K562 (cell line): ENCODE data around the gene FOXA3. TPM values are rescaled to one million over a fixed set of nuclear protein-coding genes. Genes with fewer than 3 reads are reported as not detected.

Experiments
- ATAC-seq: fragments of 200-7000 bp; cut with Tn5 transposase; 3 replicates; pipeline ENCODE4 v1.9.1; 2020; ENCODE audit warnings: moderate library complexity
- BruUV-seq: library from RNA; stranded (reverse); fragments of 400-500 nt; replicated peaks from 2 replicates; lab custom pipeline; 2021; lab: Mats Ljungman, UMichigan
- CTCF ChIA-PET: fragments of 300-600 bp; formaldehyde crosslinking; extraction: SDS; loops from one replicate; lab custom pipeline; 2021; ENCODE audit warnings: low intra/inter-chr PET ratio; lab: Yijun Ruan, JAX
- POLR2A ChIA-PET: fragments of 300-600, 350-650 bp; sonication (Branson Sonifier 250); formaldehyde crosslinking; extraction: SDS; loops from one replicate; lab custom pipeline; 2021; ENCODE audit warnings: antibody characterized with exemption, inconsistent platforms; lab: Yijun Ruan, JAX
- DNase-seq, 4 experiments: peaks; one replicate each; pipeline versions ENCODE4 v3.0.0 to v3.0.0-alpha.2; 2011 to 2018; ENCODE audit warnings: low spot score in 3 of 4, mixed read lengths in 3 of 4; ENCODE audit errors: extremely low read depth in 1 of 4
- FAIRE-seq: peaks from 2 replicates; lab custom pipeline; 2011; peaks lifted over from hg19 to GRCh38; lab: Jason Lieb, UNC
- H2AFZ ChIP-seq: 2 replicates; pipeline ENCODE4 v1.6.0; 2011; ENCODE audit warnings: low read depth, low read length, control low read depth, inconsistent platforms
- H3K27ac ChIP-seq: fragments of 200-600 bp; 3 replicates; pipeline ENCODE4 v1.8.0; 2011; ENCODE audit warnings: low read depth, mild to moderate bottlenecking, control low read depth, inconsistent platforms, low read length, moderate library complexity, mixed read lengths; ENCODE audit errors: extremely low read depth
- H3K27me3 ChIP-seq, 2 experiments: fragments of 300-600 bp in 1 of 2; 2 replicates in 1 of 2; 3 replicates in 1 of 2; pipeline versions ENCODE4 v1.6.0 to v1.8.0; 2011; ENCODE audit warnings: inconsistent platforms in 2 of 2, low read length in 2 of 2, mild to moderate bottlenecking in 1 of 2, mixed read lengths in 1 of 2, moderate library complexity in 1 of 2; ENCODE audit not compliant: control insufficient read depth in 2 of 2, insufficient read depth in 2 of 2
- H3K36me3 ChIP-seq: fragments of 300-600 bp; 3 replicates; pipeline ENCODE4 v1.8.0; 2011; ENCODE audit warnings: mild to moderate bottlenecking, low read length, inconsistent platforms; ENCODE audit not compliant: control insufficient read depth, insufficient read depth
- H3K4me1 ChIP-seq, 2 experiments: fragments of 200-600 bp in 1 of 2; replicated peaks in 1 of 2; 2 replicates in 1 of 2; 3 replicates in 1 of 2; pipeline versions ENCODE4 v1.5.1 to v1.8.0; 2011; ENCODE audit warnings: inconsistent platforms in 2 of 2, low read length in 2 of 2, mild to moderate bottlenecking in 1 of 2, mixed read lengths in 1 of 2, moderate library complexity in 1 of 2; ENCODE audit not compliant: control insufficient read depth in 2 of 2, insufficient read depth in 2 of 2
- H3K4me2 ChIP-seq: 2 replicates; pipeline ENCODE4 v1.6.1; 2011; ENCODE audit warnings: low read length, control low read depth, inconsistent platforms, mixed read lengths; ENCODE audit not compliant: insufficient read depth
- H3K4me3 ChIP-seq: fragments of 200-600 bp; sonication (generic), shearing (Covaris generic); 2 replicates; pipeline ENCODE4 v1.5.1; 2016; ENCODE audit warnings: control low read depth, inconsistent platforms
- H3K79me2 ChIP-seq: fragments of 200-600 bp; 3 replicates; pipeline ENCODE4 v1.8.0; 2011; ENCODE audit warnings: low read length, inconsistent platforms; ENCODE audit not compliant: control insufficient read depth, insufficient read depth
- H3K9ac ChIP-seq, 2 experiments: 2 replicates each; pipeline versions ENCODE4 v1.6.0 to v1.6.1; 2011; ENCODE audit warnings: low read depth in 2 of 2, low read length in 2 of 2, control low read depth in 1 of 2, inconsistent platforms in 1 of 2, mild to moderate bottlenecking in 1 of 2, mixed read lengths in 1 of 2; ENCODE audit not compliant: insufficient read depth in 1 of 2
- H3K9me1 ChIP-seq: one replicate; pipeline ENCODE4 v1.6.0; 2011; ENCODE audit warnings: inconsistent platforms, mild to moderate bottlenecking, low read length, moderate library complexity; ENCODE audit not compliant: control insufficient read depth, insufficient read depth
- H3K9me3 ChIP-seq: replicated peaks from 2 replicates; pipeline ENCODE4 v1.5.1; 2011; ENCODE audit warnings: low read depth, low read length, inconsistent platforms; ENCODE audit not compliant: control insufficient read depth, insufficient read depth
- H4K20me1 ChIP-seq: replicated peaks from 2 replicates; pipeline ENCODE4 v1.6.1; 2011; ENCODE audit warnings: low read length, inconsistent platforms, mixed read lengths; ENCODE audit not compliant: control insufficient read depth, insufficient read depth
- KAT2B ChIP-seq: IDR thresholded peaks from one replicate; pipeline ENCODE4 v1.6.1; 2012; ENCODE audit warnings: low read depth, mild to moderate bottlenecking, control low read depth, inconsistent platforms, low read length, moderate library complexity
- NR4A1 ChIP-seq, 2 experiments: fragments of 250-450 bp in 1 of 2; fragments of 450-650 bp in 1 of 2; sonication (Bioruptor Pico) in 1 of 2; IDR thresholded peaks; 2 replicates each; pipeline versions ENCODE4 v1.4.0 to v1.6.1; 2016 to 2020; ENCODE audit warnings: mild to moderate bottlenecking in 2 of 2, missing compliant biosample characterization in 1 of 2, missing genetic modification characterization in 1 of 2, moderate library complexity in 1 of 2
- TAL1 ChIP-seq: fragments of 450-650 bp; IDR thresholded peaks from 2 replicates; pipeline ENCODE4 v1.6.1; 2016; ENCODE audit warnings: mild to moderate bottlenecking
- TBL1XR1 ChIP-seq, 2 experiments: IDR thresholded peaks; 2 replicates each; pipeline ENCODE4 v1.6.1; 2012; ENCODE audit warnings: improper control_type of control experiment in 2 of 2, low read length in 2 of 2, mild to moderate bottlenecking in 1 of 2
- ZBTB17 ChIP-seq: fragments of 450-650 bp; formaldehyde crosslinking; IDR thresholded peaks from 2 replicates; pipeline ENCODE4 v1.4.0; 2020; ENCODE audit warnings: mild to moderate bottlenecking
- ZNF695 ChIP-seq: fragments of 450-650 bp; formaldehyde crosslinking; IDR thresholded peaks from 2 replicates; pipeline ENCODE4 v1.4.0; 2020; ENCODE audit warnings: mild to moderate bottlenecking, moderate library complexity
- WGBS: fragments of 100-300 bp; shearing (Covaris generic); methylation state at CpG from one replicate; pipeline ENCODE4 v1.1.6; 2016; ENCODE audit warnings: low coverage, mixed read lengths; ENCODE audit not compliant: insufficient coverage; ENCODE audit errors: missing lambda C conversion rate; 5-methylcytosine and 5-hydroxymethylcytosine counted together
- in situ Hi-C: fragments of 300-500 bp; cut with MboI; formaldehyde crosslinking; loops from 4 replicates; pipeline ENCODE4 v1.15.0; 2018; ENCODE audit warnings: inconsistent platforms, mixed read lengths
- intact Hi-C: fragments of 100-400 bp; cut with micrococcal nuclease; formaldehyde crosslinking; loops from 2 replicates; pipeline ENCODE4 v1.14.2; 2022
- polyA plus RNA-seq, 8 experiments: library from polyadenylated mRNA; depleted of rRNA in 4 of 8; stranded (reverse) in 5 of 8; unstranded in 3 of 8; fragments of >200 nt; fragmentation: Nextera tagmentation in 2 of 8; fragmentation: Illumina TruSeq in 1 of 8; extraction: Ambion mirVana in 2 of 8; extraction: Trizol in 1 of 8; gene quantifications; 2 replicates each; pipeline versions ENCODE4 v1.2.1 to v1.2.3, GENCODE V29; 2011 to 2014; ENCODE audit warnings: inconsistent platforms in 1 of 8, missing spikeins in 1 of 8
- total RNA-seq, 7 experiments: library from RNA; depleted of rRNA in 6 of 7; stranded (reverse); fragments of >200 nt in 6 of 7; fragmentation: Illumina TruSeq in 2 of 7; extraction: Trizol in 2 of 7; gene quantifications; 2 replicates each; pipeline versions ENCODE4 v1.2.1 to v1.2.3, GENCODE V29; 2011 to 2021; ENCODE audit warnings: low replicate concordance in 1 of 7
- TF ChIP-seq, protein P1 (sequence below): sonication (generic); formaldehyde crosslinking; IDR thresholded peaks from 2 replicates; pipeline ENCODE4 v1.8.0; 2022; ENCODE audit warnings: mild to moderate bottlenecking, missing genetic modification reagents
- TF ChIP-seq, protein P2 (sequence below): fragments of 450-650 bp; IDR thresholded peaks from 2 replicates; pipeline ENCODE4 v1.6.1; 2016; ENCODE audit warnings: antibody characterized with exemption
- TF ChIP-seq, protein P3 (sequence below), 2 experiments: IDR thresholded peaks; 2 replicates each; pipeline ENCODE4 v1.6.1; 2012; ENCODE audit warnings: improper control_type of control experiment in 2 of 2, low read depth in 2 of 2, low read length in 2 of 2, borderline replicate concordance in 1 of 2

Gene FOXA3
- total and polyA plus RNA-seq, 9 of the 15 experiments (the other 6 are each of a cell fraction or from before 2014, with no cell fraction given), result 1.3 to 15.5 (median 4.7) TPM

DNA sequence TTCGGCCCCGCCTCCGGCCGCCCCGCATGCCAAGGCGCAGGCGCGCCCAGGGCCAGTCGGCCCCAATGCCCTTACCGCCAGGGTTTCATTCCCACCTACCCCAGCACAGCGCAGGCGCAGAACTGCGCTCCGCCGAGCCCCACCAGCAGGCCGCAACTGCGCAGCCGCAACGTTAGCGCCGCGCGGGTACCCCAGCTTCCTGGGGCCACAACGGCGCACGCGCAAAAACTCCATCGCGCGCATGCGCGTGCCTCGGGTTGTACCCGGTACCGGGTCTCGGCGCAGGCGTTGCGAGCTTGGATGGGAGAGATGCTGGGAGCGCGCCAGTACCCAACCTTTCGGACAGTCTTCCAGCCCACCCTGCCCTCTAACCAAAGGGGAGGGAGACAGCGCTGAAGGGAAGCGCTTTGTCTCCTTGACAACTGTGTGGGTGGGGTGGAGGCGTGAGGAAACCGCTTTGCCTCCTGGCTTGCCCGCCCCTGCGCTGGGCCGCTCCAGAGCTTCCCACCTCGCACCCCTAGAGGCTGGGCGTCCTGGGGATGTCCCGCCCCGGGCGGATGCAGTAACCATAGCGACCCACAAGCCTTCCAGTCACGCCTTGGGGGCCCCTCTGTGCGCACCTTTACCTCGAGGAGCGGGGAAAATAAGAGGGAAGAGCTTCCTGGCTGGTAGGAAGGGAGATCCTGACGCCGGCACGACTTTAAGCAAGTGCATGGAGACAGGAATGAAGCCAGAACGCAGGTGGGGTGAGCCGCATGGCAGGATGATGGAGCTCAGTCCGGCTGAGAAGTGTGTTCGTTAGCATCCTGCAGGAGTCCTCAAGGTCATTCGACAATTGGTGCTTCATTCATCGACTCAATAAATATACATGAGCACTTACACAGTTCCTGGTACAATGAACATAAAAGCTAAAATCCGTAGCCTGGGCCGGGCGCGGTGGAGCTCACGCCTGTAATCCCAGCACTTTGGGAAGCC lies 38.8 kb downstream of the FOXA3 start:
- in situ Hi-C loops (no loop called here), intact Hi-C loops (loop anchor here (1.0 kb wide), 1 partner anchor 40 kb away; the partner anchor contains the start of gene SYMPK)
- Histone ChIP-seq H3K4me1 (peaks cover 6 to 25% of the 10 kb centered on the region in 2 experiments; a peak in 4 of 5 replicates), H3K9me3 (no peaks in the 10 kb centered on the region), H3K79me2 (peaks cover 20% of the 10 kb centered on the region), H3K9me1 (no peaks in the 10 kb centered on the region), H2AFZ (peak overlapping the region; percentile 93), H3K4me3 (peak overlapping the region; percentile 52), H3K27ac (no peak overlapping the region; the same call in 2 of the 3 replicates), H4K20me1 (no peaks in the 10 kb centered on the region), H3K9ac (peak overlapping the region; percentile 75 to 94; a peak in 3 of 4 replicates), H3K27me3 (no peaks in the 10 kb centered on the region), H3K4me2 (peak overlapping the region; percentile 86), H3K36me3 (peaks cover 24% of the 10 kb centered on the region)
- ATAC-seq, result peak; percentile 92
- FAIRE-seq, result peak; percentile 97
- 12% methylated on average over 73 of the region's 73 CpGs for WGBS
- ChIA-PET CTCF (no interaction called here), POLR2A (interaction anchor here (0.6 to 2.0 kb wide), 9 partner anchors 8 to 131 kb away, joined by 3 to 12 read pairs (median 3); partner anchors contain the start of genes IRF2BP1 and SYMPK)
- BruUV-seq, result no TSS peak
- peak; percentile 99 to 100 (median 100) for DNase-seq
- TF ChIP-seq, protein P1, sequence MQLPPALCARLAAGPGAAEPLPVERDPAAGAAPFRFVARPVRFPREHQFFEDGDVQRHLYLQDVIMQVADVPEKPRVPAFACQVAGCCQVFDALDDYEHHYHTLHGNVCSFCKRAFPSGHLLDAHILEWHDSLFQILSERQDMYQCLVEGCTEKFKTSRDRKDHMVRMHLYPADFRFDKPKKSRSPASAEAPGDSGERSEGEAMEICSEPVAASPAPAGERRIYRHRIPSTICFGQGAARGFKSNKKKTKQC (CRISPR knock-in tag), result no peak
- TF ChIP-seq TAL1 (no peak), TBL1XR1 (IDR thresholded peaks at IDR 0.05; ENCODE audit: low read length in 2 of 2) (no peak), ZBTB17 (0 out of 2 replicates have a peak, but pooled peaks have one; percentile 33), ZNF695 (CRISPR knock-in tag) (no peak), KAT2B (no peak), NR4A1 (CRISPR knock-in tag; IDR thresholded peaks at IDR 0.05) (no peak), NR4A1 (tag; IDR thresholded peaks at IDR 0.05) (no peak)
- TF ChIP-seq, protein P2, sequence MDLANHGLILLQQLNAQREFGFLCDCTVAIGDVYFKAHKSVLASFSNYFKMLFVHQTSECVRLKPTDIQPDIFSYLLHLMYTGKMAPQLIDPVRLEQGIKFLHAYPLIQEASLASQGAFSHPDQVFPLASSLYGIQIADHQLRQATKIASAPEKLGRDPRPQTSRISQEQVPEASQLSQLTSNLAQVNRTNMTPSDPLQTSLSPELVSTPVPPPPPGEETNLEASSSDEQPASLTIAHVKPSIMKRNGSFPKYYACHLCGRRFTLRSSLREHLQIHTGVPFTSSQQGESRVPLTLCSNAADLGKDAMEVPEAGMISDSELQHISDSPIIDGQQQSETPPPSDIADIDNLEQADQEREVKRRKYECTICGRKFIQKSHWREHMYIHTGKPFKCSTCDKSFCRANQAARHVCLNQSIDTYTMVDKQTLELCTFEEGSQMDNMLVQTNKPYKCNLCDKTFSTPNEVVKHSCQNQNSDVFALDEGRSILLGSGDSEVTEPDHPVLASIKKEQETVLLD, result peak; percentile 100
- TF ChIP-seq, protein P3, sequence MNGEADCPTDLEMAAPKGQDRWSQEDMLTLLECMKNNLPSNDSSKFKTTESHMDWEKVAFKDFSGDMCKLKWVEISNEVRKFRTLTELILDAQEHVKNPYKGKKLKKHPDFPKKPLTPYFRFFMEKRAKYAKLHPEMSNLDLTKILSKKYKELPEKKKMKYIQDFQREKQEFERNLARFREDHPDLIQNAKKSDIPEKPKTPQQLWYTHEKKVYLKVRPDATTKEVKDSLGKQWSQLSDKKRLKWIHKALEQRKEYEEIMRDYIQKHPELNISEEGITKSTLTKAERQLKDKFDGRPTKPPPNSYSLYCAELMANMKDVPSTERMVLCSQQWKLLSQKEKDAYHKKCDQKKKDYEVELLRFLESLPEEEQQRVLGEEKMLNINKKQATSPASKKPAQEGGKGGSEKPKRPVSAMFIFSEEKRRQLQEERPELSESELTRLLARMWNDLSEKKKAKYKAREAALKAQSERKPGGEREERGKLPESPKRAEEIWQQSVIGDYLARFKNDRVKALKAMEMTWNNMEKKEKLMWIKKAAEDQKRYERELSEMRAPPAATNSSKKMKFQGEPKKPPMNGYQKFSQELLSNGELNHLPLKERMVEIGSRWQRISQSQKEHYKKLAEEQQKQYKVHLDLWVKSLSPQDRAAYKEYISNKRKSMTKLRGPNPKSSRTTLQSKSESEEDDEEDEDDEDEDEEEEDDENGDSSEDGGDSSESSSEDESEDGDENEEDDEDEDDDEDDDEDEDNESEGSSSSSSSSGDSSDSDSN (IDR thresholded peaks at IDR 0.05; ENCODE audit: borderline replicate concordance in 1 of 2, low read depth in 2 of 2, low read length in 2 of 2), result no peak
